ENCODE measurements around the gene RNF217. TPM values are rescaled to one million over a fixed set of nuclear protein-coding genes. Genes with fewer than 3 reads are reported as not detected.

RNF217 gene
- total RNA-seq, 6 donors from 2014 or later = 14.6 to 55.5 (median 31.9) TPM

GRCh38 chr6:125003070-125003469 is 40.8 kb downstream of the RNF217 start:
- no peak overlapping the region for H3K27ac ChIP-seq
- no peak for ATAC-seq (ENCODE audit: low FRiP score in 2 of 2)
- WGBS, 2 donors = 79 to 80% methylated on average over 2 of the region's 2 CpGs

GRCh38 chr6:125004198-125004597 is 42.0 kb downstream of the RNF217 start:
- Histone ChIP-seq H3K36me3 (no peaks in the 10 kb centered on the region), H3K27me3 (no peaks in the 10 kb centered on the region), H3K4me1 (peaks cover under 1 to 17% (median 11%) of the 10 kb centered on the region in 4 donors), H3K4me3 (no peak overlapping the region), H3K27ac (no peak overlapping the region), H3K9me3 (no peaks in the 10 kb centered on the region)
- WGBS, 2 donors = 87 to 96% methylated on average over 1 of the region's 1 CpG
- DNase-seq (no peak), ATAC-seq (ENCODE audit: low FRiP score in 2 of 2) (no peak)
- TF ChIP-seq EP300 (IDR thresholded peaks at IDR 0.05) (no peak), POLR2AphosphoS5 (IDR thresholded peaks at IDR 0.05) (no peak), CTCF (IDR thresholded peaks at IDR 0.05) (no peak), POLR2A (IDR thresholded peaks at IDR 0.05) (no peak)

More at GRCh38 chr6:125003070-125003469, 40.8 kb downstream of the RNF217 start:
- Histone ChIP-seq H3K36me3 (no peaks in the 10 kb centered on the region), H3K9me3 (no peaks in the 10 kb centered on the region), H3K4me3 (no peak overlapping the region), H3K27me3 (no peaks in the 10 kb centered on the region), H3K4me1 (peaks cover 6 to 17% (median 12%) of the 10 kb centered on the region in 4 donors)
- TF ChIP-seq CTCF (IDR thresholded peaks at IDR 0.05) (no peak), POLR2AphosphoS5 (IDR thresholded peaks at IDR 0.05) (no peak), POLR2A (IDR thresholded peaks at IDR 0.05) (no peak), EP300 (IDR thresholded peaks at IDR 0.05) (no peak)
- DNase-seq = no peak

- ATAC-seq (ENCODE audit: low FRiP score in 2 of 2) (no peak), DNase-seq (no peak)
- no peak overlapping the region for H3K27ac ChIP-seq
- H3K27me3 ChIP-seq = no peaks in the 10 kb centered on the region
- H3K9me3 ChIP-seq = no peaks in the 10 kb centered on the region
- 90 to 92% methylated on average over 2 of the region's 2 CpGs for WGBS, 2 donors
- H3K4me1 ChIP-seq = peaks cover 3 to 17% (median 12%) of the 10 kb centered on the region in 4 donors
- TF ChIP-seq POLR2AphosphoS5 (IDR thresholded peaks at IDR 0.05) (no peak), CTCF (IDR thresholded peaks at IDR 0.05) (no peak), POLR2A (IDR thresholded peaks at IDR 0.05) (no peak), EP300 (IDR thresholded peaks at IDR 0.05) (no peak)
- H3K36me3 ChIP-seq = no peaks in the 10 kb centered on the region
- no peak overlapping the region for H3K4me3 ChIP-seq
Observed at GRCh38 chr6:125004797-125005595, 42.8 kb downstream of the RNF217 start.

GRCh38 chr6:125008261-125008703 is 46.0 kb downstream of the RNF217 start:
- Histone ChIP-seq H3K4me1 (peaks cover 0 to 15% (median 8%) of the 10 kb centered on the region in 4 donors), H3K27ac (no peak overlapping the region), H3K27me3 (no peaks in the 10 kb centered on the region), H3K36me3 (no peaks in the 10 kb centered on the region), H3K9me3 (no peaks in the 10 kb centered on the region), H3K4me3 (no peak overlapping the region)
- WGBS, 2 donors = 54 to 62% methylated on average over 3 of the region's 3 CpGs
- no peak for DNase-seq
- ATAC-seq (ENCODE audit: low FRiP score in 2 of 2) = no peak
- no peak for TF ChIP-seq EP300 (IDR thresholded peaks at IDR 0.05)
- TF ChIP-seq CTCF (IDR thresholded peaks at IDR 0.05) = no peak
- TF ChIP-seq POLR2A (IDR thresholded peaks at IDR 0.05) = no peak
- TF ChIP-seq POLR2AphosphoS5 (IDR thresholded peaks at IDR 0.05) = no peak
